Lower lobe of right lung (tissue), 2 donors: ENCODE data around the gene COL4A2. TPM values are rescaled to one million over a fixed set of nuclear protein-coding genes. Genes with fewer than 3 reads are reported as not detected.

ENCODE experiments used
- ATAC-seq, 2 donors: fragments of 200-7000 bp; cut with Tn5 transposase; one replicate each; pipeline ENCODE4 v1.9.1; 2020 to 2022; ENCODE audit warnings: mild to moderate bottlenecking in 2 of 2, moderate library complexity in 2 of 2
- DNase-seq: peaks from one replicate; pipeline ENCODE4 v3.0.0-alpha.2; 2020
- H3K27ac ChIP-seq: fragments of 200-600 bp; one replicate; pipeline ENCODE4 v1.8.0; 2022
- H3K27me3 ChIP-seq: fragments of 200-600 bp; one replicate; pipeline ENCODE4 v1.8.0; 2022; ENCODE audit warnings: low read depth
- H3K36me3 ChIP-seq: fragments of 200-600 bp; one replicate; pipeline ENCODE4 v1.8.0; 2022; ENCODE audit warnings: mild to moderate bottlenecking
- H3K4me1 ChIP-seq: fragments of 200-600 bp; one replicate; pipeline ENCODE4 v1.8.0; 2022
- H3K4me3 ChIP-seq: fragments of 200-600 bp; one replicate; pipeline ENCODE4 v1.8.0; 2022; ENCODE audit warnings: mild to moderate bottlenecking
- H3K9me3 ChIP-seq: fragments of 200-600 bp; one replicate; pipeline ENCODE4 v1.8.0; 2022
- intact Hi-C: fragments of 100-400 bp; cut with DNase I; formaldehyde crosslinking; loops from one replicate; pipeline ENCODE4 v1.11.0; 2022
- total RNA-seq: library from RNA; stranded (reverse); fragmentation: NEBNext Ultra II Directional; extraction: Animal tissue kit (Norgen Biotek cat#: 25700); gene quantifications from one replicate; pipeline ENCODE4 v1.2.1, GENCODE V29; 2021
- TF ChIP-seq, protein P1 (sequence below): fragments of 200-600 bp; IDR thresholded peaks from one replicate; pipeline ENCODE4 v1.8.0; 2022; ENCODE audit warnings: antibody characterized with exemption, mild to moderate bottlenecking
- donor health status: DM: no; HTN: yes; CAD: no; lungs with severe emphysema.

COL4A2 gene
- total RNA-seq, 1 donor from 2014 or later: 185 TPM

DNA sequence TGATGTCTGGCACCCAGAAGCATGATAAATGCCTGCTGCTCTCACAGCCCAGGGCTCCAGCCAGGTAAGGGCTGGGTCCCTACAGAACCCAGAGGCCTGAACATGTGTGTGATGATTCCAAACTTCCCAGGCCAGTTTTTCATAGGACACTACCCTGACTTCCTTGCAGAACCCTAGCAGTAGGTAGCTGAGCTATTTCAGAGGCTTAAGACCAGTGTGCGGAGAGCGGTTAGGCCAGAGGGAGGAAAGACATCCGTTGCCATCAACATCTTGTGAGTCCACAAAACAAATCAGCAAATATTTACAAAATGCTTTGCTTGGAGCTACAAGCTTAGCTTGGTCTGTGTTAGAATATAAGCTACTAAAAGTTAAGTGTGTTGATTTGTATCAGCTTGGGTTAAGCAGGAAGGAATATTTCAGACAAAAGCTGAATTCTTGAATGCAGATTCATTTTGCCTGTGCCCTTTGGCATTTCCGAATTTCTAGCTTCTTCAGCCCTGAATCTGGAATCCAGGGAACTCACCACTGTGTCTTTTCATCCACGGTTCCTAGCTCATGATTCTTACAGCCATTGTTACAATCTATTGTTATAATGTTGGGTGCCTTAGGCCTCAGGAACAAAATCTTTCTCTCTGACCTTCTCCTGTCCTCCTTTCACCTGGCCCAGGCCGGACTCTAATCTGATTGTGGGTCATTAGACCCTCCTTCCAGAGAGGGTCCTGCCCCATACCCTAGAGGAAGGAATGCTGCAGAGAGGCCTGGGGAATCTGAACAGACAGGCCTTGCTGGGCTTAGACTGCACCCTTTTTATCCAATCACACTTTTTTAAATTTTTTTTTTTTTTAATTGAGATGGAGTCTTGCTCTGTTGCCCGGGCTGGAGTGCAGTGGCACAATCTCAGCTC is 242.1 kb downstream of the COL4A2 start:
- H3K36me3 ChIP-seq: peaks cover 9% of the 10 kb centered on the region
- no peaks in the 10 kb centered on the region for H3K27me3 ChIP-seq
- no peak for ATAC-seq
- no peaks in the 10 kb centered on the region for H3K9me3 ChIP-seq
- intact Hi-C loops: no loop called here
- DNase-seq: no peak
- H3K4me1 ChIP-seq: peaks cover 24% of the 10 kb centered on the region
- no peak overlapping the region for H3K27ac ChIP-seq
- TF ChIP-seq, protein P1, sequence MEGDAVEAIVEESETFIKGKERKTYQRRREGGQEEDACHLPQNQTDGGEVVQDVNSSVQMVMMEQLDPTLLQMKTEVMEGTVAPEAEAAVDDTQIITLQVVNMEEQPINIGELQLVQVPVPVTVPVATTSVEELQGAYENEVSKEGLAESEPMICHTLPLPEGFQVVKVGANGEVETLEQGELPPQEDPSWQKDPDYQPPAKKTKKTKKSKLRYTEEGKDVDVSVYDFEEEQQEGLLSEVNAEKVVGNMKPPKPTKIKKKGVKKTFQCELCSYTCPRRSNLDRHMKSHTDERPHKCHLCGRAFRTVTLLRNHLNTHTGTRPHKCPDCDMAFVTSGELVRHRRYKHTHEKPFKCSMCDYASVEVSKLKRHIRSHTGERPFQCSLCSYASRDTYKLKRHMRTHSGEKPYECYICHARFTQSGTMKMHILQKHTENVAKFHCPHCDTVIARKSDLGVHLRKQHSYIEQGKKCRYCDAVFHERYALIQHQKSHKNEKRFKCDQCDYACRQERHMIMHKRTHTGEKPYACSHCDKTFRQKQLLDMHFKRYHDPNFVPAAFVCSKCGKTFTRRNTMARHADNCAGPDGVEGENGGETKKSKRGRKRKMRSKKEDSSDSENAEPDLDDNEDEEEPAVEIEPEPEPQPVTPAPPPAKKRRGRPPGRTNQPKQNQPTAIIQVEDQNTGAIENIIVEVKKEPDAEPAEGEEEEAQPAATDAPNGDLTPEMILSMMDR: no peak
- no peak overlapping the region for H3K4me3 ChIP-seq

DNA sequence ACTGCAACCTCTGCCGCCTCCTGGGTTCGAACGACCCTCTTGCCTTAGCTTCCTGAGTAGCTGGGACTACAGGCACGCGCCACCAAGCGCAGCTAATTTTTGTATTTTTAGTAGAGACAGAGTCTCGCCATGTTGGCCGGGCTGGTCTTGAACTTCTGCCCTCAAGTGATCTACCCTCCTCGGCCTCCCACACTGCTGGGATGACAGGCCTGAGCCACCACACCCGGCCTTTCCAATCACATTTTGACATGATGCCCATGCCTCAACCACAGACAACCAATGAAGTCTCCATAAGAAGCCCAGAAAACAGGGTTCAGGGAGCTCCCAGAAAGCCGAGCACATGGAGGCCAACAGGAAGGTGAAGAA is 242.7 kb downstream of the COL4A2 start:
- no peak for DNase-seq

DNA sequence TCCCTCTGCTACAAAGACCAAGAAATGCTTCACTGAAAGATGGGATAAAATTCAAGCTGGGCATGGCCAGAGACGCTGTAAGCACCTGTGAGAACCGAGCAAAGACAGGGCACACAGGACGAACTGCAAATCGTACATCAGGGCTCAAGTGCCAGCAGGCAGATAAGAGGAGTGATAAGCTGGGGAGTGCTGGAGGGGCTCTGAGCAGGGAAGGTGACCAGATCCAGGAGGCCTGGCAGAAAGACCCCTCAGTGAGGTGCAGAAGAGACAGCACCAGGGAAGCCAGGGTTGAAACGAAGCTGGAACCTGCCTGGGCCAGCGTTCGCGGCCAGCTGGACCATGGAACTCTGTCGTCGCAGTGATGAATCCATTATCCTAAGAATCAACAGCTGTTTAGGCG is 244.2 kb downstream of the COL4A2 start:
- TF ChIP-seq, protein P1: no peak
- peaks cover 9% of the 10 kb centered on the region for H3K36me3 ChIP-seq
- no peak overlapping the region for H3K4me3 ChIP-seq
- H3K27me3 ChIP-seq: no peaks in the 10 kb centered on the region
- no peak overlapping the region for H3K27ac ChIP-seq
- H3K9me3 ChIP-seq: no peaks in the 10 kb centered on the region
- ATAC-seq (no peak), DNase-seq (no peak)
- intact Hi-C loops: no loop called here
- H3K4me1 ChIP-seq: peaks cover 29% of the 10 kb centered on the region

More for the DNA sequence above, 242.7 kb downstream of the COL4A2 start:
- Histone ChIP-seq H3K4me1 (peaks cover 24% of the 10 kb centered on the region), H3K4me3 (no peak overlapping the region), H3K27me3 (no peaks in the 10 kb centered on the region), H3K9me3 (no peaks in the 10 kb centered on the region), H3K27ac (no peak overlapping the region), H3K36me3 (peaks cover 9% of the 10 kb centered on the region)
- ATAC-seq: no peak
- intact Hi-C loops: no loop called here
- TF ChIP-seq, protein P1: no peak

DNA sequence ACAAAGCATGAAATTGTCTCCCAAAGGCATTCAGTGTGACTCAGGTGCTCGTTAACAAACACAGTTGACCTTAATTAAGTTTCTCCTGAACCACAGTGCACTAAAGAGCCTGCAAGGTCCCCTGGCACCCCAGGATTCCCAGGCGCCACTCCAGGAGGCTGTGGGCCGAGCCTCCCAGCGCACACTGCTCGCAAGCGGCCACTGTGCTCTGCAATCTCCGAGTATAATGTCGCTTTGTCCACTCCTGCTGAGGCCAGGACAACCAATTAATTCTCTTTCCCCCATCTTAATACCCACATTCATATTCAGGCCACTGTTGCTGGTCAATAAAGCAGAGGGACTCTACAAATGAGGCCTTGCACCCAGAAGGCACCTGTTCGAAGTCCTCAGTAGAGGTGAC is 245.7 kb downstream of the COL4A2 start:
- Histone ChIP-seq H3K9me3 (no peaks in the 10 kb centered on the region), H3K27me3 (no peaks in the 10 kb centered on the region), H3K36me3 (peaks cover 17% of the 10 kb centered on the region), H3K4me1 (peaks cover 28% of the 10 kb centered on the region), H3K4me3 (no peak overlapping the region), H3K27ac (no peak overlapping the region)
- DNase-seq (no peak), ATAC-seq (no peak)
- intact Hi-C loops: no loop called here
- TF ChIP-seq, protein P1: no peak

DNA sequence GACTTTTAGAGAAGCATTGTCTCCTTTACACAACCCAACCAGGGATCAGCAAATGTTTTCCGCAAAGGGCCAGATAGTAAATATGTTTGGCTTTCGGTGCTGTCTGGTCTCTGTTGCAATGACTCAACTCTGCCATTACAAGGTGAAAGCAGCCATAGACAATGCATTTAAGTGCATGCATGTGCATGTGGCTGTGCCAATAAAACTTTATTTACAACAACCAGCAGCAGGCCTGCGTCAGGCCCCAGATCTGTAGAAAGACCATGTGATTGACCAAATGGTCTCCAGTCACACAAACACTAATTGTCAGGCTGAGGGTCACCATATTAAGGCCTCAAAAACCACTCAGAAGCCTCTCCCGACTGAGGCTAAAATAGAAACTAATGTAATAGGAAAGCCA is 246.3 kb downstream of the COL4A2 start:
- H3K27ac ChIP-seq: no peak overlapping the region

More for the DNA sequence above, 246.3 kb downstream of the COL4A2 start:
- Histone ChIP-seq H3K9me3 (no peaks in the 10 kb centered on the region), H3K4me1 (peaks cover 28% of the 10 kb centered on the region), H3K36me3 (peaks cover 14% of the 10 kb centered on the region), H3K4me3 (no peak overlapping the region), H3K27me3 (no peaks in the 10 kb centered on the region)
- TF ChIP-seq, protein P1: no peak
- ATAC-seq (no peak), DNase-seq (no peak)
- intact Hi-C loops: no loop called here
